Left renal cortex interstitium (tissue), 4 donors: ENCODE results near the gene BRD4. TPM values are rescaled to one million over a fixed set of nuclear protein-coding genes. Genes with fewer than 3 reads are reported as not detected.
A peak's percentile ranks its signal among the peaks of the same experiment; 100 is the strongest.

Experiments used
- DNase-seq, 4 donors: peaks; one replicate each; pipeline ENCODE4 v3.0.0-alpha.2; 2013; ENCODE audit warnings: low read depth in 4 of 4, low spot score in 2 of 4, missing footprints in 1 of 4
- polyA plus RNA-seq, 4 donors: library from polyadenylated mRNA; unstranded; fragments of 120-200 nt; gene quantifications; one replicate each; pipeline ENCODE4 v1.2.1, GENCODE V29; 2013; ENCODE audit not compliant: insufficient read length in 4 of 4

Gene BRD4
- polyA plus RNA-seq, 4 donors = 41.6 to 64.5 (median 51.9) TPM

DNA sequence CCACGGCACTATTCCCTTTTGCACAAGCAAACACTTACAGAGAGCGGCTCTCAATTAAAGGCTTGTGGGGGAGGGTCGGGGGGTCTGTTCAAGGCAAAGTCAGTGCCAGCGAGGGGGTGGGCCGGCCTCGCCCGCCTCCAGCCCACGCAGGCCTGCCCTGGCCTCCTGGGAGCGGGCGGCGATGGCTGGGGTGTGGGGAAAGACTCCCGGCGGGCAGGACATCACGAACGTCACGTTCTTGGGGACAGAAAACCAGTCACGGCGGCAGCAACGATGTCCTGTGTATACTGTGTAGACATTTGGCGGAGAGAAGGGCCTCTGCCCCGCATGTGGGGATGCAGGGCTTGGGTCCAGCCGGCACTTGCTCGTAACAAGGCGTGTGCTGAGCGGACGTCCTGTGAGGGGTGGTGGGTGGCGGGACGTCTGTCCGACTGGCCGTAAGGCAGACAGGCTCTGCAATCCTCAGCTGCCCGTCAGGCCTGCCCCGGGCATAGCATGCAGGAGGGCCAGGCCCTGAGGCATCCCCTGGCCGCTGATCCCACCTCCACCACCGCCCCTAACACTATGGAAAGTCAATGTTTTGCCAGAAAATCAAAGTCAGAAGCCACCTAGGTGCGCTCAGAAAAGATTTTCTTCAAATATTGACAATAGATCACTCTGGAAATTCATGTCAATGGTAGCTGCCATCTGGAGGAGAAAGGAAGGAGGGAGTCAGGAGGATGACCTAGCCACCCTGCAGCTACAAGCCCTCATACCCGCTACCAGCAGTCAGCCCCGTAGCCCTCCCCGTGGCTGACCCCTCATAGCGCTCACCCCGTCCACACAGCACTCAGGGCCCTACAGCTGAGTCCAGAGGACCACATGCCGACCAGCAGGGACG is 94.3 kb downstream of the BRD4 start:
- no peak for DNase-seq

GRCh38 chr19:15236886-15237285 is 95.5 kb downstream of the BRD4 start:
- DNase-seq = no peak

DNA sequence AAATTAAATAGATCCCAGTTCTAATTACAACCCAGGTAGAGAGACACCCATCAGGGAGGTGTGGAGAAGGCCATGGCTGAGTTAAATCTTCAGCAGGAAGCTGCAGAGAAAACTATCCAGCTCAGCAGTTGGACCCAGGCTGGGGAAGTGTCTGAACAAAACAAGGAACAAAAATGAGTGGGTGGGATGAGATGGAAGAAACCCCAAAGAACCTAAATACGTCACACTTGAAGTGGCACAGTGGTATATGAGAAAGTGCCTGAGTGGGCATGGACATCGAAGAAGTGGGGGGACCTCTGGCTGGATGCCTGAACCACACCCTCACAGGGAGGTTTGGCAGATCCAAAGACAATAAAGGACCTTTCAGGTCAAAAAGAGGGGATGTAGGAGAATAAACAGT is 96.6 kb downstream of the BRD4 start:
- DNase-seq = no peak

GRCh38 chr19:15234431-15235130 is 97.8 kb downstream of the BRD4 start:
- no peak for DNase-seq

DNA sequence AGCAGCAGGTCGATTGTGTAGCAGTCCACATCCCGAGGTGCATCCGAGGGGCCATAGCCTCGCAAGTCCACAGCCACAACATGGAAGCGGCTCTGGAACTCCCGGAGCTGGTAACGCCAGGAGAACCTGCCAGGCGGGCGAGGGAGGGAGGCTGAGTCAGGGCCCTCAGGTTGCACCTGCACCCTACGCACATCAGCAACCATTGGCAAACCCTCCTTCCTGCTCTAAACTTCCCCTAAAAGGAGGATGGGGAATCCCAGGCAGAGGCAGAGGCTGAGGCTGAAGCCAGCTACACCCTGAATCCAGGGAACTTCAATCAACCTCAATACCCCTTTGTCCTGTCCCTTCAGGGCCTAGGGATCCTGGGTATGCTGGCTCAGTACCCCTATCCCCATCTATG is 101.1 kb downstream of the BRD4 start:
- no peak for DNase-seq

DNA sequence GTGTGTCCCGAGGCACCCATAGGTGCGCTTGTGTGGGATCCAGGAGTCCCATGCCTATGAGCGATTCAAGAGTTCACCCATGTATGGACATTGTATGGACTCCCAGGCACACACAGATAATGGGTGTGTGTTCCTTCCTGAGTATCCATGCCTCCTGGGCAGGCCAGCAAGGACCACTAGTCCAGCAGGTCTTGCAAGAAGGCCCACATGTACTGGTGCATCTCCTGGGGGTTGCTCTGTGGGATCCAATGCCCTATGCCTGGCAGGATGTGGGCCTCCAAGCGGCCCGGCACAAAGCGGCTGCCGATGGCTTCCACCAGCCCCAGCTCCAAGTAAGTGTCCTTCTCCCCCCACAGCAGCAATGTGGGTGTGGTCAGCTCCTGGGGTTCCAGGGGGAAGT is 105.1 kb downstream of the BRD4 start:
- DNase-seq = no peak

GRCh38 chr19:15225760-15226159 is 106.6 kb downstream of the BRD4 start:
- no peak for DNase-seq

GRCh38 chr19:15223649-15224361 is 108.5 kb downstream of the BRD4 start:
- no peak for DNase-seq

DNA sequence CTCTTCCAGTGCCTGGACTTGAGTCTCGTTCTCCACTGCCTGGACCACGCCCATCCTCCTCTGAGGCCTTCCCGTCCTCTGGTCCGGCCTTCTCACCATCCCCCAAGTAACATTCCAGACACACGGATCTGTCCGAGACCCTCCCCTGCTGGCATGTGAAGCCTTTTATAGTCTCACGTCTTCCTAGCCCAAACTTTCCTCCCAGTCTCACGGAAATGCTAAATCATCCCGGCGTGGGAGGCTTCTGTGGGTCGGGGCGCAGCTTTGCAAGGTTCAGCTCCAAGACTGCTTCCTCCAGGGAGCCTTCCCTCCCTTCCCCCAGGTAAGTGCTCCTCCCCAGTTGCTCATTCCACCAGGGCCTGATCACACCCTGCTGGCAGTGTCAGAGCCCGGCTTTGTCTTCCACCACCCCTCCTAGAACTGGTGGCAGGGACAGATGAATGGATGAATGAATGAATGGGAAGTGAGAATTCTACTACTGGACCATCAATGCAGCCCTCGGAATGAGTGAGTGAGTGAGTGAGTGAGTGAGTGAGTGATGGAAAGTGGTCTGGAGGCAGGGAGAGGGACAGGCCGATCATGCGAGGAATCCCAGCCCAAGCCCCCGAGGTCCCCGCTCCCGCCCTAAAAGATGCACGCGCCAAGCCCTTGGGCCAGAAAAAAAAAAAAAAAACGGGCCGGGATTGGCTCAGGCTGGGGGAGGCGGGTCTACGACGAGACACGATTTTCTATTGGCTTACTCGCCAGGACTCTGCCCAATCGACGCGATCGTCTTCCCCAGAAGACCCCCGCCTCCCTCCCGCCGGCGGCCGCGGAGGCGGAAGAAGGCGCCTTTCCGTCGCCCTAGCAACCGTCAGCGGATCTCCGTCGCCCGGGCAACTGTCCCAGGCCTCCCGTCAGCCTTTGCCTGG is 109.3 kb downstream of the BRD4 start:
- DNase-seq = peak in 3 of 4 donors; percentile 93 to 94 (median 93)

GRCh38 chr19:15220833-15221232 is 111.5 kb downstream of the BRD4 start:
- DNase-seq = no peak

GRCh38 chr19:15218501-15218900 is 113.8 kb downstream of the BRD4 start:
- no peak for DNase-seq

- no peak for DNase-seq
Measured at GRCh38 chr19:15216363-15216762, 116.0 kb downstream of the BRD4 start.

GRCh38 chr19:15213715-15214381 is 118.5 kb downstream of the BRD4 start:
- no peak for DNase-seq

DNA sequence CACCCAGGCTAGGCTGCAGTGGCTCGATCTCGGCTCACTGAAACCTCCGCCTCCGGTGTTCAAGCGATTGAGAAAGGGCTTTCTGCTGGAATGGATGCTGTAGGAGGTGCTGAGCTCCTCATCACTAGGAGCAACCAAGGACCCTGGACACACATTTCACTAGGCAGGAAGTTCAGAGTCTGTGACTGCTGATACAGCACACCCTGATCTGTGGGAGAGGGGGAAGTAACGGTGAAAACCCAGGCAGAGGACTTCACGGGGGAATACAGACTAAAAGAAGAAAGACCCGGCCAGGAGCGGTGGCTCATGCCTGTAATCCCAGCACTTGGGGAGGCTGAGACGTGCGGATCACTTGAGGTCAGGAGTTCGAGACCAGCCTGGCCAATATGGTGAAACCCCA is 119.6 kb downstream of the BRD4 start:
- DNase-seq = no peak

- DNase-seq = no peak
Measured at GRCh38 chr19:15210323-15210781, 122.0 kb downstream of the BRD4 start.

GRCh38 chr19:15201374-15202023 is 130.8 kb downstream of the BRD4 start:
- DNase-seq = no peak

DNA sequence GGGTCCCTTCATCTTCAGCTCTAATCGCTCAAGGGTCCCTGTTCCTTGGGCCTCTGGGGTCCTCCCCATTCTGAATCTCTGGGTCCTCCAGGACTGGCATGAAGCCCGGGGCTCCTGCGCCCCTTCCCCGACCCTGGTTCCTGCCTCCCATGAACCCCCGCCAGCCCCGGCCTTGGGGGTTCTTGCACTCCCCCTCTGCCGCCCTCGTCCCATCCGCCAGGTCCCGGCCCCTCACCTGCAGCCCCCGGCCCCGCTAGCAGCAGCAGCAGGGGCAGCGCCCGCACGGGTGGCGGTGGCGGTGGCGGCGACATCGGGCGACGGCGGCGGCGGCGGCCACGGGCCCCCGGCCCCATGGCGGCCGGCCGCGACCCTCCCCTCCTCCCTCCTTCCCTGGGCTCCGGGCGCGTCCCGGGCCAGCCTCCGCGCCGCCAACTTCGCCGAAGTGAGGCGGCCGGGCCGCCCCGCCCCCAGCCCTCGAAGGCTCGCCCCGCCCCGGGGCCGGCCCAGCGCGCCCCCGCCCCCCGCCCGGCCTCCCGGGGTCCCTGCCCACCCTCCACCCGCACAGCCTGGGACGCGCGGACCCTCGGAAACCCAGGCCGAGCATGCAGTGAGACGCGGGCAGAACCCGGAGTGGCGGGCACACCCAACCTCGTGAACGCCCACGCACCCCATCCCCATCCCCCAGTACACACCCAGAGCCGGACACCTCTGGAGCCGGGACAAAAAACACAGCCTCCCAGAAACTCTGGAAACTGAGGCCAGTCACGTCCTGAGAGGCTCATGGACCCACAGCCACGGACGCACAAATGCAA is 131.6 kb downstream of the BRD4 start, which contains the start of gene NOTCH3:
NOTCH3 (minus strand) TSS at position 443 of the 812 bp plus-strand sequence; CDS start at position 353, 90 bp downstream.
- DNase-seq = no peak
